ENCODE results near the gene UBC. TPM values are rescaled to one million over a fixed set of nuclear protein-coding genes. Genes with fewer than 3 reads are reported as not detected.

The UBC gene
- total RNA-seq, 1 experiment from 2014 or later = 1,053 TPM

GRCh38 chr12:124949066-124949465 is 34.6 kb upstream of the UBC start:
- BruUV-seq (replicated peaks) = no TSS peak
- Histone ChIP-seq H3K27me3 (replicated peaks; ENCODE audit: insufficient read depth, low read depth, low read length, poor library complexity) (no peaks in the 10 kb centered on the region), H3K36me3 (ENCODE audit: insufficient read depth, low read length, poor library complexity, severe bottlenecking) (peaks cover 11% of the 10 kb centered on the region), H3K4me1 (ENCODE audit: insufficient read depth, low read length, poor library complexity, severe bottlenecking) (no peaks in the 10 kb centered on the region), H3K4me3 (ENCODE audit: low read depth, low read length, poor library complexity, severe bottlenecking) (no peak overlapping the region), H3K9me3 (ENCODE audit: low read depth, low read length, poor library complexity, severe bottlenecking) (no peaks in the 10 kb centered on the region), H3K27ac (ENCODE audit: low read depth, low read length, poor library complexity, severe bottlenecking) (no peak overlapping the region)
- TF ChIP-seq EZH2 (IDR thresholded peaks at IDR 0.05; ENCODE audit: borderline replicate concordance, low read depth, low read length, poor library complexity, severe bottlenecking) (no peak), CTCF (conservative IDR thresholded peaks at IDR 0.05; ENCODE audit: low read depth, low read length) (no peak)
- POLR2A ChIA-PET (ENCODE audit: low non-redundant PET) = no interaction called here
- intact Hi-C loops (cut with micrococcal nuclease; ENCODE audit: unreplicated experiment) = no loop called here
- DNase-seq (ENCODE audit: low spot score) = no peak
- CTCF ChIA-PET = no interaction called here

- no TSS peak for BruUV-seq (replicated peaks)
- TF ChIP-seq EZH2 (IDR thresholded peaks at IDR 0.05; ENCODE audit: borderline replicate concordance, low read depth, low read length, poor library complexity, severe bottlenecking) = no peak
- TF ChIP-seq CTCF (conservative IDR thresholded peaks at IDR 0.05; ENCODE audit: low read depth, low read length) = no peak
- CTCF ChIA-PET = no interaction called here
- POLR2A ChIA-PET (ENCODE audit: low non-redundant PET) = no interaction called here
- H3K36me3 ChIP-seq (ENCODE audit: insufficient read depth, low read length, poor library complexity, severe bottlenecking) = peaks cover 6% of the 10 kb centered on the region
- intact Hi-C loops (cut with micrococcal nuclease; ENCODE audit: unreplicated experiment) = no loop called here
- H3K9me3 ChIP-seq (ENCODE audit: low read depth, low read length, poor library complexity, severe bottlenecking) = no peaks in the 10 kb centered on the region
- H3K4me1 ChIP-seq (ENCODE audit: insufficient read depth, low read length, poor library complexity, severe bottlenecking) = no peaks in the 10 kb centered on the region
- H3K27ac ChIP-seq (ENCODE audit: low read depth, low read length, poor library complexity, severe bottlenecking) = no peak overlapping the region
- DNase-seq (ENCODE audit: low spot score) = no peak
- no peaks in the 10 kb centered on the region for H3K27me3 ChIP-seq (replicated peaks; ENCODE audit: insufficient read depth, low read depth, low read length, poor library complexity)
- H3K4me3 ChIP-seq (ENCODE audit: low read depth, low read length, poor library complexity, severe bottlenecking) = no peak overlapping the region
Observed at GRCh38 chr12:124947561-124948398, 33.3 kb upstream of the UBC start.

- H3K36me3 ChIP-seq (ENCODE audit: insufficient read depth, low read length, poor library complexity, severe bottlenecking) = peaks cover 6% of the 10 kb centered on the region
- no peak overlapping the region for H3K27ac ChIP-seq (ENCODE audit: low read depth, low read length, poor library complexity, severe bottlenecking)
- no peaks in the 10 kb centered on the region for H3K4me1 ChIP-seq (ENCODE audit: insufficient read depth, low read length, poor library complexity, severe bottlenecking)
- BruUV-seq (replicated peaks) = no TSS peak
- no peak overlapping the region for H3K4me3 ChIP-seq (ENCODE audit: low read depth, low read length, poor library complexity, severe bottlenecking)
- CTCF ChIA-PET = no interaction called here
- no peaks in the 10 kb centered on the region for H3K27me3 ChIP-seq (replicated peaks; ENCODE audit: insufficient read depth, low read depth, low read length, poor library complexity)
- DNase-seq (ENCODE audit: low spot score) = no peak
- TF ChIP-seq CTCF (conservative IDR thresholded peaks at IDR 0.05; ENCODE audit: low read depth, low read length) = no peak
- TF ChIP-seq EZH2 (IDR thresholded peaks at IDR 0.05; ENCODE audit: borderline replicate concordance, low read depth, low read length, poor library complexity, severe bottlenecking) = no peak
- intact Hi-C loops (cut with micrococcal nuclease; ENCODE audit: unreplicated experiment) = no loop called here
- POLR2A ChIA-PET (ENCODE audit: low non-redundant PET) = no interaction called here
- no peaks in the 10 kb centered on the region for H3K9me3 ChIP-seq (ENCODE audit: low read depth, low read length, poor library complexity, severe bottlenecking)
Observed at GRCh38 chr12:124947013-124947412, 32.6 kb upstream of the UBC start.

Measured in A673 (cell line).